KG1 (cell line): Measurements from ENCODE around the gene TUBB3.
A peak's percentile ranks its signal among the peaks of the same experiment; 100 is the strongest.
"Not testable (repeated sequence)": the region's sequence is repeated elsewhere in the genome, so short reads cannot be mapped to it uniquely, and the experiment has no call there.

Source experiments
- DNase-seq: peaks from one replicate; lab custom pipeline; 2025; lab: John Stamatoyannopoulos, UW

Gene TUBB3

GRCh38 chr16:89902980-89903379 is 20.2 kb upstream of the TUBB3 start:
- no peak for DNase-seq

GRCh38 chr16:89903908-89904515 is 19.1 kb upstream of the TUBB3 start:
- no peak for DNase-seq

- no peak for DNase-seq
Measured at GRCh38 chr16:89904606-89905510, 18.3 kb upstream of the TUBB3 start.

- no peak for DNase-seq
Measured at GRCh38 chr16:89905511-89906139, 17.5 kb upstream of the TUBB3 start.

GRCh38 chr16:89906140-89907025 is 16.8 kb upstream of the TUBB3 start:
- DNase-seq, result no peak

GRCh38 chr16:89907055-89907814 is 15.9 kb upstream of the TUBB3 start:
- no peak for DNase-seq

GRCh38 chr16:89908236-89908635 is 14.9 kb upstream of the TUBB3 start:
- no peak for DNase-seq

GRCh38 chr16:89909777-89910716 is 13.1 kb upstream of the TUBB3 start:
- no peak for DNase-seq

- DNase-seq, result no peak
Measured at GRCh38 chr16:89910717-89911354, 12.3 kb upstream of the TUBB3 start.

GRCh38 chr16:89911375-89911774 is 11.8 kb upstream of the TUBB3 start:
- DNase-seq, result no peak

- no peak for DNase-seq
Measured at GRCh38 chr16:89912143-89912542, 11.0 kb upstream of the TUBB3 start.

- DNase-seq, result no peak
Measured at GRCh38 chr16:89912627-89913026, 10.5 kb upstream of the TUBB3 start.

- no peak for DNase-seq
Measured at GRCh38 chr16:89913408-89914387, 9.4 kb upstream of the TUBB3 start.

GRCh38 chr16:89914642-89915285 is 8.4 kb upstream of the TUBB3 start:
- not testable (repeated sequence) for DNase-seq

- no peak for DNase-seq
Measured at GRCh38 chr16:89915303-89916232, 7.6 kb upstream of the TUBB3 start.

GRCh38 chr16:89917773-89918452 is 5.2 kb upstream of the TUBB3 start:
- DNase-seq, result peak; percentile 64
